ENCODE measurements around the gene SGCA. TPM values are rescaled to one million over a fixed set of nuclear protein-coding genes. Genes with fewer than 3 reads are reported as not detected.

Gene SGCA
- polyA plus RNA-seq, 1 experiment = 0.21 TPM

DNA sequence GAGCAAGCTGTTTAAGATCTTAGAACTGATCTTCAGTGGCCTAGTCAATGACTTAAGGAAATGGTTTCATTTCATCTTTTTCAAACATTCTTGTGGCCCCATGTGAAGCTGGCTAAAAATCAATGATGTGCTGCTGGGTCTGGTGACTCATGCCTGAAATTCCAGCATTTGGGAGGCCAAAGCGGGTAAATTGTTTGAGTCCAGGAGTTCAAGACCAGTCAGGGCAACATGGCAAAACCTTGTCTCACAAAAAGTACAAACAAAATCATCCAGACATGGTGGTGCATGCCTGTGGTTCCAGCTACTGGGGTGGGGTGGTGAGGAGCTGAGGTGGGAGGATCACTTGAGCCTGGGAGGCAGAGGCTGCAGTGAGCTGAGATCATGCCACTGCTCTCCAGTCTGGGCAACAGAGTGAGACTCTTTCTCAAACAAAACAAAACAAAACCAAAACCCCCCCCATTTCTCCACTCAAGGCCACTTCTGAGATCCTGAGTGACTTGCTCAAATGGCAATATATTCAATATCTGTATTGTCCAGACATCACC is 53.0 kb downstream of the SGCA start:
- POLR2A ChIA-PET = interaction anchor here (1.0 to 14.7 kb wide), 9 partner anchors 8 to 49 kb away, joined by 3 to 726 read pairs (median 8); partner anchors contain the start of gene COL1A1
- CTCF ChIA-PET = interaction anchor here (1.0 to 2.4 kb wide), 6 partner anchors 10 to 57 kb away, joined by 3 to 12 read pairs (median 4); partner anchors contain the start of gene COL1A1
- Histone ChIP-seq H3K27me3 (ENCODE audit: control insufficient read depth, insufficient read depth, low read length) (no peaks in the 10 kb centered on the region), H3K4me3 (ENCODE audit: low read depth, low read length) (peak overlapping the region; percentile 29), H3K9me3 (ENCODE audit: control insufficient read depth, insufficient read depth, low read length) (no peaks in the 10 kb centered on the region), H3K27ac (ENCODE audit: low read depth, low read length) (peak overlapping the region; percentile 97)
- peak; percentile 89 for DNase-seq (ENCODE audit: low read depth, low spot score)
- TF ChIP-seq, protein P1, sequence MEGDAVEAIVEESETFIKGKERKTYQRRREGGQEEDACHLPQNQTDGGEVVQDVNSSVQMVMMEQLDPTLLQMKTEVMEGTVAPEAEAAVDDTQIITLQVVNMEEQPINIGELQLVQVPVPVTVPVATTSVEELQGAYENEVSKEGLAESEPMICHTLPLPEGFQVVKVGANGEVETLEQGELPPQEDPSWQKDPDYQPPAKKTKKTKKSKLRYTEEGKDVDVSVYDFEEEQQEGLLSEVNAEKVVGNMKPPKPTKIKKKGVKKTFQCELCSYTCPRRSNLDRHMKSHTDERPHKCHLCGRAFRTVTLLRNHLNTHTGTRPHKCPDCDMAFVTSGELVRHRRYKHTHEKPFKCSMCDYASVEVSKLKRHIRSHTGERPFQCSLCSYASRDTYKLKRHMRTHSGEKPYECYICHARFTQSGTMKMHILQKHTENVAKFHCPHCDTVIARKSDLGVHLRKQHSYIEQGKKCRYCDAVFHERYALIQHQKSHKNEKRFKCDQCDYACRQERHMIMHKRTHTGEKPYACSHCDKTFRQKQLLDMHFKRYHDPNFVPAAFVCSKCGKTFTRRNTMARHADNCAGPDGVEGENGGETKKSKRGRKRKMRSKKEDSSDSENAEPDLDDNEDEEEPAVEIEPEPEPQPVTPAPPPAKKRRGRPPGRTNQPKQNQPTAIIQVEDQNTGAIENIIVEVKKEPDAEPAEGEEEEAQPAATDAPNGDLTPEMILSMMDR (IDR thresholded peaks at IDR 0.05; ENCODE audit: low read depth, low read length) = no peak

DNA sequence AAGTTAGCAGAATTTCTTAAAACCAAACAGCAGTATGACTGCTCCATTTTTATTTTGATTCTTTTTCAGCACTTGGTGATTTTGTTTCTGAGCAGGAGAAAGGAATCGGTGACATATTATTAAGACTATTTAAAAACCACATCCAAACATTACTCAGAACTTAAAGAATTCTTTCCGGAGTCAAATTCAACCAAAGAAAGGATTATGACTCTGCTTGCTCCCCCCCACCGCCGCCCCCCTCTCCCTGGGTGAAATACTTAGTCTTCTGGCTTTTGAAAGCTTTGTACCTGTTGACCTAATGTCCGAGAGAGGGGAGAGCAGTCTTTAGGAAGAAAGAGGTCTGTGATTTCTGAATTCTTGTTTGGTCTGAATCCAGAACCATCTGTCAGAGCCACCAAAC is 53.5 kb downstream of the SGCA start:
- Histone ChIP-seq H3K9me3 (ENCODE audit: control insufficient read depth, insufficient read depth, low read length) (no peaks in the 10 kb centered on the region), H3K27ac (ENCODE audit: low read depth, low read length) (peak overlapping the region; percentile 97), H3K4me3 (ENCODE audit: low read depth, low read length) (peak overlapping the region; percentile 40), H3K27me3 (ENCODE audit: control insufficient read depth, insufficient read depth, low read length) (no peaks in the 10 kb centered on the region)
- CTCF ChIA-PET = interaction anchor here (0.5 to 2.4 kb wide), 7 partner anchors 10 to 57 kb away, joined by 3 to 12 read pairs (median 5); partner anchors contain the start of gene COL1A1
- POLR2A ChIA-PET = interaction anchor here (1.0 to 14.7 kb wide), 10 partner anchors 8 to 50 kb away, joined by 3 to 726 read pairs (median 10); partner anchors contain the start of gene COL1A1
- TF ChIP-seq, protein P1 (IDR thresholded peaks at IDR 0.05; ENCODE audit: low read depth, low read length) = no peak
- peak; percentile 56 for DNase-seq (ENCODE audit: low read depth, low spot score)

DNA sequence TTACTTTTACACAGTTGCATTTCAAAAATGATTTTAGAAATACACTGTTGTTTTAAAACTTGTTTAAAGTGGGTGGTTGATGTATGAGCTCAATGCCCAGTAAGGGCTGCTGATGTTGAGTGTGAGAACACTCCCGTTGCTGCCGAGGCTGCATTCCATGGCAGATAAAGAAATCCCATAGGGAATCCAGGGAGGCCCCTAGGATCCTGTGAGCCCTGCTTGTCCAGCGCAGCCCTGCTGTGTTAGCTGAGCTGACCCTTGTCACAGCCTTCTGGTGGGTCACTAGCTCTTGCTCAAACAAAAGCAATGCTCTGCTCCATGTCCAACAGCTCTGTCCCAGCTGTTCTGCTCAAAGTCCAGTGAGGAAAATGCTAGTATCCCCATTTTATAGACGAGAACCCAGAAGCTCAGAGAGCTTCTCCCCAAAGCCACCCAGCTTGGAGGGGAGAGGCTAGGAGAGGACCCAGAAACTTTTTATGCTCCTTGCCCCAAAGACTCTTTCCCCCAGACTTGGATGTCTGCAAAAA is 54.2 kb downstream of the SGCA start:
- no peaks in the 10 kb centered on the region for H3K27me3 ChIP-seq (ENCODE audit: control insufficient read depth, insufficient read depth, low read length)
- POLR2A ChIA-PET = interaction anchor here (1.0 to 14.7 kb wide), 7 partner anchors 9 to 50 kb away, joined by 3 to 726 read pairs (median 63); partner anchors contain the start of gene COL1A1
- H3K9me3 ChIP-seq (ENCODE audit: control insufficient read depth, insufficient read depth, low read length) = no peaks in the 10 kb centered on the region; the same call in 1 of the 2 replicates
- CTCF ChIA-PET = interaction anchor here (0.5 to 1.7 kb wide), 7 partner anchors 11 to 58 kb away, joined by 3 to 7 read pairs (median 5); no protein-coding TSS in a partner anchor
- peak overlapping the region; percentile 40 for H3K4me3 ChIP-seq (ENCODE audit: low read depth, low read length)
- H3K27ac ChIP-seq (ENCODE audit: low read depth, low read length) = peak overlapping the region; percentile 97
- DNase-seq (ENCODE audit: low read depth, low spot score) = no peak
- TF ChIP-seq, protein P1 (IDR thresholded peaks at IDR 0.05; ENCODE audit: low read depth, low read length) = no peak

DNA sequence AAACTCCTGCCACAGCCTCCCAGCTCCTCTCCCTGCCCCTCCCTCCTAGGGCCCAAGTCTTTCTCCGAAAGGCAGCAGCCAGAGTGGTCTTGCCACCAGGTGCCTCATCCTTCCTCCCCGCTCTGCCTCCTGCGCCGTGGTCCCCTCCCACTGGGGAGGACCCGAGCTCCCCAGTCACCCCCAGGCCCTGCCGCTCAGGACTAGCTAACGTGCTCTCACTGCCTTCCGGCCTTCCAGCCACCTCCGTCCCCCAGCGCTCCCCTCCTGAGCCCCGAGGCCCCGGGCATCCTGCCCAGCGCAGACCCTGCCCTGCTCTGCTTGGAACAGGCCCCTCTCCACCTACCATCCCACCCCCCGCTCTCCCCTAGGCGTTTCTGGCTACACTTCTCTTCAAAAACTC is 55.0 kb downstream of the SGCA start:
- TF ChIP-seq, protein P1 (IDR thresholded peaks at IDR 0.05; ENCODE audit: low read depth, low read length) = no peak
- peak overlapping the region; percentile 97 for H3K27ac ChIP-seq (ENCODE audit: low read depth, low read length)

More for the DNA sequence above, 55.0 kb downstream of the SGCA start:
- no peak overlapping the region for H3K4me3 ChIP-seq (ENCODE audit: low read depth, low read length)
- H3K27me3 ChIP-seq (ENCODE audit: control insufficient read depth, insufficient read depth, low read length) = no peaks in the 10 kb centered on the region
- peaks cover 8% of the 10 kb centered on the region for H3K9me3 ChIP-seq (ENCODE audit: control insufficient read depth, insufficient read depth, low read length)
- POLR2A ChIA-PET = interaction anchor here (5.5 to 14.7 kb wide), 4 partner anchors 9 to 47 kb away, joined by 63 to 726 read pairs (median 188); partner anchors contain the start of gene COL1A1
- CTCF ChIA-PET = interaction anchor here (0.6 to 1.6 kb wide), 6 partner anchors 17 to 59 kb away, joined by 3 to 7 read pairs (median 6); no protein-coding TSS in a partner anchor
- no peak for DNase-seq (ENCODE audit: low read depth, low spot score)
